ENCODE data around the gene SUCO. TPM values are rescaled to one million over a fixed set of nuclear protein-coding genes. Genes with fewer than 3 reads are reported as not detected.

The SUCO gene
- total and polyA plus RNA-seq, 2 of the 8 experiments (the other 6 are each of a cell fraction or from before 2014, with no cell fraction given), result 8.3 to 35.8 TPM

GRCh38 chr1:172537366-172537765 lies 4.4 kb downstream of the SUCO start:
- Histone ChIP-seq H3K4ac (replicated peaks; ENCODE audit: insufficient read length, low read depth, low read length) (no peak overlapping the region), H3K9me3 (ENCODE audit: insufficient read depth in 2 of 2, low read depth in 1 of 2, low read length in 1 of 2) (no peaks in the 10 kb centered on the region), H3K56ac (replicated peaks; ENCODE audit: insufficient read length, low read depth, low read length) (no peak overlapping the region), H2BK120ac (replicated peaks; ENCODE audit: low read depth, low read length) (no peak overlapping the region), H2BK15ac (ENCODE audit: low read length) (no peak overlapping the region), H3K23ac (ENCODE audit: insufficient read length) (no peak overlapping the region), H4K20me1 (replicated peaks in 1 of 2; ENCODE audit: control insufficient read depth in 1 of 2, insufficient read depth in 2 of 2, low read length in 2 of 2) (no peaks in the 10 kb centered on the region), H2AK5ac (ENCODE audit: low read depth, low read length) (no peak overlapping the region), H3K4me1 (replicated peaks in 1 of 4; ENCODE audit: control insufficient read depth in 3 of 4, insufficient read depth in 4 of 4, low read length in 3 of 4) (peaks cover 0 to 20% (median 10%) of the 10 kb centered on the region in 4 experiments; a peak in 5 of 7 replicates), H2AFZ (ENCODE audit: low read length) (no peak overlapping the region), H3K4me3 (ENCODE audit: extremely low read depth in 1 of 4, insufficient read depth in 2 of 4, low read depth in 3 of 4, low read length in 4 of 4) (peak overlapping the region in 1 of 4 experiments; percentile 49; a peak in 3 of 8 replicates), H4K8ac (ENCODE audit: extremely low read depth, insufficient read depth, low read length) (no peak overlapping the region), H3K27ac (ENCODE audit: low read depth, low read length) (peak overlapping the region; percentile 79; the same call in 1 of the 2 replicates), H2BK20ac (ENCODE audit: low read length) (no peak overlapping the region), H2BK12ac (ENCODE audit: low read depth, low read length) (no peak overlapping the region), H3K9ac (replicated peaks in 1 of 4; ENCODE audit: extremely low read depth in 1 of 4, low read depth in 3 of 4, low read length in 3 of 4) (peak overlapping the region in 1 of 4 experiments; percentile 45; a peak in 2 of 7 replicates), H3K23me2 (ENCODE audit: low read depth, low read length) (peaks cover 7% of the 10 kb centered on the region), H3K79me2 (ENCODE audit: control insufficient read depth in 1 of 2, insufficient read depth in 2 of 2, low read length in 2 of 2) (peaks cover 36 to 91% of the 10 kb centered on the region in 2 experiments), H4K91ac (replicated peaks; ENCODE audit: insufficient read length, low read length) (no peak overlapping the region), H3K4me2 (ENCODE audit: insufficient read depth in 1 of 2, low read depth in 2 of 2, low read length in 2 of 2) (peak overlapping the region; percentile 54 to 66), H3K27me3 (replicated peaks in 1 of 4; ENCODE audit: control insufficient read depth in 3 of 4, extremely low read depth in 1 of 4, insufficient read depth in 3 of 4, low read length in 3 of 4) (no peaks in the 10 kb centered on the region), H3K79me1 (ENCODE audit: low read depth, low read length) (peaks cover under 1% of the 10 kb centered on the region; the same call in 1 of the 2 replicates), H3K14ac (ENCODE audit: insufficient read length) (no peak overlapping the region), H2BK5ac (ENCODE audit: low read depth, low read length) (no peak overlapping the region), H3K36me3 (ENCODE audit: control insufficient read depth in 2 of 4, insufficient read depth in 4 of 4, low read length in 3 of 4) (no peaks in the 10 kb centered on the region), H4K5ac (ENCODE audit: insufficient read length, low read depth, low read length) (peak overlapping the region; percentile 26), H3K18ac (ENCODE audit: extremely low read depth, low read length) (no peak overlapping the region)
- FAIRE-seq, result no peak
- CTCF ChIA-PET (ENCODE audit: partially characterized antibody), result interaction anchor here (0.8 to 1.1 kb wide), 2 partner anchors 20 to 190 kb away, joined by 3 to 5 read pairs; no protein-coding TSS in a partner anchor
- no peak for DNase-seq (ENCODE audit: low read depth in 1 of 2, low spot score in 2 of 2)
- TF ChIP-seq HDAC6 (IDR thresholded peaks at IDR 0.05; ENCODE audit: low read depth, low read length), result no peak
- TF ChIP-seq SIN3A (conservative IDR thresholded peaks at IDR 0.05 in 1 of 2, IDR thresholded peaks at IDR 0.05 in 1 of 2; ENCODE audit: low read depth in 1 of 2, low read length in 2 of 2), result no peak
- POLR2A ChIA-PET (ENCODE audit: partially characterized antibody), result interaction anchor here (0.6 to 1.2 kb wide), 4 partner anchors 20 to 105 kb away, joined by 3 read pairs; no protein-coding TSS in a partner anchor
- 73% methylated on average over 2 of the region's 2 CpGs; no CpG with 5 or more reads in 1 of the 2 experiments for WGBS, 2 experiments (ENCODE audit: extremely low coverage in 1 of 2, insufficient coverage in 1 of 2, insufficient read length in 1 of 2, insufficient replicate concordance in 2 of 2, low coverage in 1 of 2, low lambda C conversion rate in 2 of 2, missing lambda C conversion rate in 1 of 2)
